Measurements from ENCODE around the gene RASAL2.
"Not testable (repeated sequence)": the region's sequence is repeated elsewhere in the genome, so short reads cannot be mapped to it uniquely, and the experiment has no call there.

Gene RASAL2

DNA sequence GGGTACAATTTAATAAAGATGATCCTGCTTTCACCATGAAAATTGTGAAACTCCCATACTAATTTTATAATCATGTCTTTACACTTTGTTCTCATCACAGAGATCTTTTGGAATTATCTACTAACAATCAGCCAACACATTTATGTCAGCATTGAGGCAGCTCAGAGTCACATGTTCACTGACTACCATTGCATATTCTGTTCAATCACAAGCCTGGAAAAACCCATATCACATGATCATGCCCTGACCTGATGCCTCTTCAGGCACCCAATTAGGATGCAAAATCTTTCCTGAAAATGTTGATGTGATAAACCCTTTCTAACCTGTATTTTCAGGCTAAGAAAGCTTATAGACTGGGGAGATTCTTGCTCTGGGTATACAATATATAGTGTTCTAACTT, 21.6 kb upstream of the RASAL2 start:
- no peak for DNase-seq

GRCh38 chr1:178075333-178075732, 18.6 kb upstream of the RASAL2 start:
- no peak for DNase-seq

- no peak for DNase-seq
Observed at GRCh38 chr1:178076607-178077006, 17.3 kb upstream of the RASAL2 start.

GRCh38 chr1:178077917-178078316, 16.0 kb upstream of the RASAL2 start:
- DNase-seq = no peak

GRCh38 chr1:178086294-178086693, 7.6 kb upstream of the RASAL2 start:
- DNase-seq = no peak

- no peak for DNase-seq
Observed at GRCh38 chr1:178086766-178087165, 7.1 kb upstream of the RASAL2 start.

GRCh38 chr1:178088651-178089050, 5.3 kb upstream of the RASAL2 start:
- DNase-seq = no peak

DNA sequence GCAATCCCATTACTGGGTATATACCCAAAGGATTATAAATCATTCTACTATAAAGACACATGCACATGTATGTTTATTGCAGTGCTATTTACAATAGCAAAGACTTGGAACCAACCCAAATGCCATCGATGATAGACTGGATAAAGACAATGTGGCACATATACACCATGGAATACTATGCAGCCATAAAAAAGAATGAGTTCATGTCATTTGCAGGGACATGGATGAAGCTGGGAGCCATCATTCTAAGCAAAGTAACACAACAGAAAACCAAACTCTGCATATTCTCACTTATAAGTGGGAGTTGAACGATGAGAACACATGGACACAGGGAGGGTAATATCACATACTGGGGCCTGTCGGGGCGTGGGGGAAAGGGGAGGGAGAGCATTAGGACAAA, 2.5 kb upstream of the RASAL2 start:
- DNase-seq = not testable (repeated sequence)

DNA sequence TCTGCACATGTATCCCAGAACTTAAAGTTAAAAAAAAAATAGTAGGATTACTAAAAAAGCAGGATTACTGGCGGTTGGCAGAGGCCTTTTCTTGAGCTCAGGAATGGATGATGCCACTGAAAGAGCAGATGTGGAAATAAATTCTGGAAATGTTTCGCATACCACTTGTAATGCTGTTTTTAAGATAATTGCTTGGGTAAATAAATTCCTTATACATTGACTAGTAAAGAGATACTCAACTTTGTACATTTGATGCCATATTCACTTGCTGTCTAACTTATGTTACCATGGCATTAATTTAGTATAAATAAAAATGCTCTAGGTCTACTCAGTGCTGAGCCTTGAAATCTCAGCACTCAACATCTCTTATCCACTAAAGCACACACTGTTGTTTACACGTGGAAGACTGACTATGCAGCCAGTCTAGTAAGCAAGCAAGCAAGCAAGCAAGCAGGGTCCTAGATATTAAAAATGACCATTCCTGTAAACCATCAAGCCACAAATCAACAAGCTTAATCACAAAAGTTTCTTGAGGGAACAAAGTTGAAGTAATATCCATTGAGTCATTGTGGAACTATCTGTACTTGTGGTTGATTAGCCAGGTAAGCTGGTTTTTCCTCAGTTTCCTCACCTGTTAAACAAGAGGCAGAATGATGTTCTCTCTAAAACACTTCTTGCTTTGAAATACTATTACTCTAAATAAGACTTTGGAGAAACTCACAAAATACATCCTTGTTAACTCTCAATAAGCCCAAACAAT, 1.7 kb upstream of the RASAL2 start:
- no peak for DNase-seq

DNA sequence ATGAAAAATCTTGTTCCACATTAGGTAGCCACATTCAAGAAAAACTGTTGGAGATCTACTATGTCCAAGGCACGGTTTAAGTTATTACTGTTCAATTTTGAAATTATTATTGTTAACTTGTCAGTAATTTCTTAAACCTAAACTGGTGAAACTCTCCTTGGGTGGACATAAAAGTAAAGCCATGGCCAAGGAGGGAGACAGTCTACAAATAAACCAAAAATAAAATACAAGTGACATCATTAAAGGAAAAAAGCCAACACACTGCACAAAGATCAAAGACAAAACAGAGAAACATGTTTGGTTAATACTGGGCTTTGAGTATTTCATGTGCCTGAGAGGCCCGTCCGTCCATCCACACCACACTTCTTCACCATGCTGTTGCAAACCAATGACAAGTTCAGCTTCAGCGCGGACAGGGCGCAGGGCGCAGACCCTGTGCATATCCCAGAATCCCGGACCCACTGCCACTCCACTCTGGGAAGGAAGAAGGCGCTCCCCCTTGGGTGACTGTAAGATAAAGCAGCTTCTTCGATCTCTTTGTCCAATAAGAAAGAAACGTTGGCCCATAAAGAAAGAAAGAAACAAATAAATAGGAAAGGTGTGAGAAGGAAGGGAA, 918 bp upstream of the RASAL2 start:
- no peak for DNase-seq

GRCh38 chr1:178093494-178093950, 382 bp upstream of the RASAL2 start:
- peak; percentile 76 for DNase-seq

- no peak for DNase-seq
Observed at GRCh38 chr1:178094739-178095645, 1.1 kb downstream of the RASAL2 start.

DNA sequence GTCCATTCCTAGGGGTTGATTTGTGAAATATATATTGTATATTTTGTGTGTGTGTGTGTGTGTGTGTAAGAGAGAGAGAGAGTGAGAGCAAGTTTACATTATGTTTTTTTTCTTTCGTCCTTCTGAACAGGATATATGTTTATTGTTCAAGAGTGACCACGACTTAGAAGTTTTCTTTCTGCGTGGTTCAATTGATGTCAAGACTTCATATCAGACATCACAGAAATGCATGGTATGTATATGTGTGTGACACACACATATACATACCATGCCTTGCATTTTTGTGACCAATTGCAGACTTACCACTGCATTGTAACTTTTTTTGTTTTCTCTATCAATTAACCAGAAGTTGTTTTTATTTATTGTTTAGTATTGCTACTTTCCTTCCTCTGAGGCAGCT, 2.5 kb downstream of the RASAL2 start:
- DNase-seq = no peak

DNA sequence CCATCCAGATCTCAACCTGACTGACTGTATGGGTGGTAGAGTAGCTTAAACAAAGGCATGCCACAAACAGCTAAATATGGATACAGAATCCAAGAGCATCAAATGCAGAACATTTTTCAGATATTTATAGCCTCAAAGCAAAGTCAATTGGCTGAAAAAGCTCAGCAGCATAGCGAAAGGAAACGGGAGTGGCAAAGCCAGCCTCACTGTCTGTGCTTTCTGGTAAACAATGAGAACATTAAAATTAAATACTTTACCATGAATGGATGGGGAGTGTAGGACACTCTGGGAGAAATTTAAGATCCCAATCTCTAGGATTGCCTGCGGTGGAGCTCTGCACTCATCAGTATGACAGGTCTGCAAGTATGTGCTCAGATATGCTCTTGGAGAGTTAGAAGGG, 4.4 kb downstream of the RASAL2 start:
- DNase-seq = no peak

DNA sequence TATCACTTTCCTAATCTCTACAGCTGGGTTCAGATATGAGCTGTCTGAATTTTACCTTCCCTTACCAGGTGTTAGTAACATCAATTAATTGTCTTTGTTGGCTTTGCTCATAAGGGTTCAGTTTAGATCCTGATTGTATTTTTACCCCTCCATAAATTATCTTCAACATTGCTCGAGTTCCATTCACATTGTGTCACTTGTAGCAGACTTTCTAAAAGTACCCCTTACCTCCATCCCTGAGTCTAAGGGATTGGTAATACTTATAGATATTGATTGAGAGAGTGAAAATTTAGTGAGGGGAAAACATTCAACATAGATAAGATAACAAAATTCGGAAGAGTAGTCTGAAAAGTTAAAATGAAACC, 7.3 kb downstream of the RASAL2 start:
- DNase-seq = no peak

- DNase-seq = no peak
Observed at GRCh38 chr1:178101654-178102053, 7.8 kb downstream of the RASAL2 start.

GRCh38 chr1:178102218-178102617, 8.3 kb downstream of the RASAL2 start:
- DNase-seq = no peak

DNA sequence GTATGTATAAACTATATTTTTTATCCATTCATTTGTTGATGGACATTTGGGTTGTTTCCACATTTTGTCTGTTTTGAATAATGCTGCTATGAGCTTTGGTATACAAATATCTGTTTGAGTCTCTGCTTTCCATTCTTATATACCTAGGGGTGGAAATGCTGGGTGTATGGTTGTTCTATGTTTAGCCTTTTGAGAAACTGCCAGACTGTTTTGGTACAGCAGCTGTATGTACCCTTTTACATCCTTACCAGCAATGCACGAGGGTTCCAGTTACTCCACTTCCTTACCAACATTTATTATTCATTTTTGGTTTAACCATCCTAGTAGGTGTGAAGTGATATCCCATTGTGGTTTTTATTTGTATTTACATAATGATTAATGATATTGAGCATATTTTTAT, 13.9 kb downstream of the RASAL2 start:
- DNase-seq = no peak

- DNase-seq = no peak
Observed at GRCh38 chr1:178109348-178110143, 15.6 kb downstream of the RASAL2 start.

- DNase-seq = no peak
Observed at GRCh38 chr1:178115260-178115659, 21.4 kb downstream of the RASAL2 start.

DNA sequence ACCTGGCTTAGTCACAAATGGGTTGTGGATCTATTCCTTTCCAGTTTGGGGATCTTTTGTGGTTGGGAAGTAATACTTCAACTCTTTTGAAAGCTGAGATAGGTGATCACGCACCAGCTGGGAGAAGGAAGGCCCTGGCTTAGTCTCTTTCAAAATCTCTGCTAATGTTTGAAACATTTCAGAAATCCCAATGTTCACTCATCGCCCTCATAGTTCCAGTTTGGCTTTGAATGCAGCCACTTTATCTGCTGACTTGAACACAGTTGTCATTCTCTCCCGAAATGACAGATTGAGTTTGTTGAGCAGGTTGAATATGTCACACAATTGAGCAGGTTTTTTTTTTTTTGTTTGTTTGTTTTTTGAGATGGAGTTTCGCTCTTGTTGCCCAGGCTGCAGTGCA, 24.6 kb downstream of the RASAL2 start:
- DNase-seq = no peak

GRCh38 chr1:178119628-178120027, 25.7 kb downstream of the RASAL2 start:
- no peak for DNase-seq

DNA sequence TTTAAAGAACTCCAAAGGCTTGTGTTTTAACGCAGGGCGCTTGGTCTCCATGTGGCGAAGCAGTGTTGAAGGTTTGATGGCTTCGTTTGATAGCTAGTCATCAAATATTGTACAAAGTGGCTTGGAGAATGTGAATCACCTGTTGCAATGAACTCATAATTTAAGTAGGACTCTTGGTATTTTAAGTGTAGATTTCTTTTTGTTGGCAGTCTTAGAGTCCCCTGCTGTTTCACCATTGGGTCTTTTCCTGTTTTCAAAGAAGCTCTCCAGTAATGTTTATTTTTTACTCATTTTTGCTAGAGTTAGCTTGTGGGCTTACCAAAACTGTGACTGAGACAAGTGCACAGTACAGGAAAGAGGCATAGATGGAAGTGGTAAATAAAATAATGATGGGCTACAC, 26.2 kb downstream of the RASAL2 start:
- DNase-seq = no peak

All from NCI-H524 treated with DMSO at 0.1 percent for 48 hours (cell line).